MM.1S (cell line): ENCODE measurements around the gene GRK3.
"Not testable (repeated sequence)": the region's sequence is repeated elsewhere in the genome, so short reads cannot be mapped to it uniquely, and the experiment has no call there.

Source experiments
- DNase-seq: peaks from one replicate; pipeline ENCODE4 v3.0.0-alpha.2; 2015
- H2AFZ ChIP-seq: fragments of 300-600 bp; sonication (generic); 2 replicates; pipeline ENCODE4 v1.6.0; 2016; ENCODE audit warnings: antibody characterized with exemption, low read length
- H3F3A ChIP-seq: fragments of 300-600 bp; sonication (generic); 2 replicates; pipeline ENCODE4 v1.6.1; 2016; ENCODE audit warnings: mild to moderate bottlenecking, antibody characterized with exemption, low read length, moderate library complexity, mixed read lengths; ENCODE audit not compliant: insufficient read depth
- H3K27ac ChIP-seq: fragments of 300-600 bp; sonication (generic); 2 replicates; pipeline ENCODE4 v1.5.1; 2016; ENCODE audit warnings: mild to moderate bottlenecking, low read length
- H3K27me3 ChIP-seq: fragments of 300-600 bp; sonication (generic); replicated peaks from 2 replicates; pipeline ENCODE4 v1.6.0; 2016; ENCODE audit warnings: low read length; ENCODE audit not compliant: insufficient read depth
- H3K36me3 ChIP-seq: fragments of 300-600 bp; sonication (generic); replicated peaks from 2 replicates; pipeline ENCODE4 v1.6.1; 2016; ENCODE audit warnings: mild to moderate bottlenecking, low read length, mixed read lengths; ENCODE audit not compliant: insufficient read depth
- H3K4me1 ChIP-seq: fragments of 300-600 bp; sonication (generic); 2 replicates; pipeline ENCODE4 v1.6.1; 2016; ENCODE audit warnings: low read length, mixed read lengths
- H3K4me2 ChIP-seq: fragments of 300-600 bp; sonication (generic); 2 replicates; pipeline ENCODE4 v1.6.0; 2016; ENCODE audit warnings: low read depth, low read length
- H3K4me3 ChIP-seq: fragments of 300-600 bp; sonication (generic); 2 replicates; pipeline ENCODE4 v1.5.1; 2016; ENCODE audit warnings: low read length, mixed read lengths
- H3K79me2 ChIP-seq: fragments of 300-600 bp; sonication (generic); 2 replicates; pipeline ENCODE4 v1.6.1; 2016; ENCODE audit warnings: mixed run types, low read length, mixed read lengths
- H3K9ac ChIP-seq: fragments of 300-600 bp; sonication (generic); 2 replicates; pipeline ENCODE4 v1.6.1; 2016; ENCODE audit warnings: low read length, mixed read lengths
- H3K9me2 ChIP-seq: fragments of 300-600 bp; sonication (generic); replicated peaks from 2 replicates; pipeline ENCODE4 v1.6.1; 2016; ENCODE audit warnings: mild to moderate bottlenecking, low read length, mixed read lengths; ENCODE audit not compliant: insufficient read depth
- H3K9me3 ChIP-seq: fragments of 300-600 bp; sonication (generic); replicated peaks from 2 replicates; pipeline ENCODE4 v1.6.1; 2016; ENCODE audit warnings: mild to moderate bottlenecking, low read length, mixed read lengths; ENCODE audit not compliant: insufficient read depth
- H4K20me1 ChIP-seq: fragments of 300-600 bp; sonication (generic); 2 replicates; pipeline ENCODE4 v1.6.1; 2016; ENCODE audit warnings: mild to moderate bottlenecking, low read length, moderate library complexity, mixed read lengths; ENCODE audit not compliant: insufficient read depth
- CTCF ChIP-seq: fragments of 300-600 bp; sonication (generic); IDR thresholded peaks from 2 replicates; pipeline ENCODE4 v1.5.1; 2016; ENCODE audit warnings: antibody characterized with exemption, low read length, mixed read lengths
- EZH2 ChIP-seq: fragments of 300-600 bp; sonication (generic); optimal IDR thresholded peaks from 2 replicates; pipeline ENCODE3; 2017; ENCODE audit warnings: low read depth, mild to moderate bottlenecking, antibody characterized with exemption, low read length, mixed read lengths
- EZH2phosphoT487 ChIP-seq: fragments of 300-600 bp; sonication (generic); IDR thresholded peaks from 2 replicates; pipeline ENCODE4 v1.6.1; 2018; ENCODE audit warnings: antibody characterized with exemption, low read length

GRK3 gene

GRCh38 chr22:25582946-25583345 lies 18.5 kb downstream of the GRK3 start:
- Histone ChIP-seq H3K4me3 (no peak overlapping the region), H3K79me2 (no peaks in the 10 kb centered on the region), H4K20me1 (no peaks in the 10 kb centered on the region), H3K4me2 (no peak overlapping the region), H3K27me3 (no peaks in the 10 kb centered on the region), H3K9me3 (no peaks in the 10 kb centered on the region), H3K9me2 (no peaks in the 10 kb centered on the region), H3K9ac (no peak overlapping the region), H2AFZ (no peak overlapping the region), H3K36me3 (no peaks in the 10 kb centered on the region), H3F3A (no peaks in the 10 kb centered on the region), H3K4me1 (no peaks in the 10 kb centered on the region), H3K27ac (no peak overlapping the region)
- TF ChIP-seq EZH2phosphoT487: no peak
- no peak for TF ChIP-seq EZH2
- no peak for TF ChIP-seq CTCF
- no peak for DNase-seq

- H3F3A ChIP-seq, H3K4me2 ChIP-seq, H3K79me2 ChIP-seq, H3K9ac ChIP-seq, H2AFZ ChIP-seq, H4K20me1 ChIP-seq, DNase-seq, H3K36me3 ChIP-seq, H3K27me3 ChIP-seq, H3K4me1 ChIP-seq, H3K4me3 ChIP-seq, H3K9me3 ChIP-seq, H3K9me2 ChIP-seq, H3K27ac ChIP-seq: not testable (repeated sequence)
These were observed 20.5 kb downstream of the GRK3 start for GRCh38 chr22:25584993-25585392.

- H3K4me3 ChIP-seq, H3K79me2 ChIP-seq, H3K9me3 ChIP-seq, H3K4me2 ChIP-seq, H3F3A ChIP-seq, H3K27ac ChIP-seq, DNase-seq, H4K20me1 ChIP-seq, H3K27me3 ChIP-seq, H2AFZ ChIP-seq, H3K9ac ChIP-seq, H3K36me3 ChIP-seq, H3K4me1 ChIP-seq, H3K9me2 ChIP-seq: not testable (repeated sequence)
These were observed 25.2 kb downstream of the GRK3 start for GRCh38 chr22:25589664-25590063.

GRCh38 chr22:25593323-25593722 lies 28.8 kb downstream of the GRK3 start:
- H3K9me2 ChIP-seq, DNase-seq, H3K4me3 ChIP-seq, H3K36me3 ChIP-seq, H3K27ac ChIP-seq, H3K27me3 ChIP-seq, H3K4me1 ChIP-seq, H4K20me1 ChIP-seq, H3K9ac ChIP-seq, H3K79me2 ChIP-seq, H3K9me3 ChIP-seq, H3K4me2 ChIP-seq, H2AFZ ChIP-seq, H3F3A ChIP-seq: not testable (repeated sequence)

GRCh38 chr22:25598609-25599008 lies 34.1 kb downstream of the GRK3 start:
- no peaks in the 10 kb centered on the region for H3K27me3 ChIP-seq
- no peaks in the 10 kb centered on the region for H3K79me2 ChIP-seq
- no peak overlapping the region for H3K4me2 ChIP-seq
- DNase-seq: no peak
- H3K4me3 ChIP-seq: no peak overlapping the region
- no peak overlapping the region for H3K9ac ChIP-seq
- no peaks in the 10 kb centered on the region for H3K9me3 ChIP-seq
- H3K9me2 ChIP-seq: no peaks in the 10 kb centered on the region
- H3K4me1 ChIP-seq: no peaks in the 10 kb centered on the region
- no peak overlapping the region for H3K27ac ChIP-seq
- H4K20me1 ChIP-seq: no peaks in the 10 kb centered on the region
- TF ChIP-seq CTCF (no peak), EZH2 (no peak), EZH2phosphoT487 (no peak)
- H2AFZ ChIP-seq: no peak overlapping the region
- H3F3A ChIP-seq: no peaks in the 10 kb centered on the region
- H3K36me3 ChIP-seq: no peaks in the 10 kb centered on the region
